ENCODE measurements around the gene BTBD10.
A peak's percentile ranks its signal among the peaks of the same experiment; 100 is the strongest.

The BTBD10 gene

GRCh38 chr11:13462901-13463778, at the start of gene BTBD10:
Gene BTBD10, minus strand, starts transcription at chr11:13463222. Its CDS starts 18,098 bp downstream, at chr11:13445124.
- Histone ChIP-seq H3K9me3 (ENCODE audit: control insufficient read depth, low read depth, low read length) (no peaks in the 10 kb centered on the region), H3K27ac (ENCODE audit: low read length) (peak within 1 kb of the TSS; percentile 49), H3K4me1 (ENCODE audit: control insufficient read depth, low read depth, low read length) (peaks cover 6% of the 10 kb centered on the region), H3K4me3 (ENCODE audit: low read length) (peak within 1 kb of the TSS; percentile 93), H3K27me3 (ENCODE audit: control insufficient read depth, insufficient read depth, low read length) (no peaks in the 10 kb centered on the region), H3K9ac (ENCODE audit: low read length) (peak within 1 kb of the TSS; percentile 79), H3K36me3 (ENCODE audit: control insufficient read depth, low read depth, low read length) (no peaks in the 10 kb centered on the region)

GRCh38 chr11:13503393-13503792, 40.4 kb upstream of the BTBD10 start:
- no peaks in the 10 kb centered on the region for H3K36me3 ChIP-seq (ENCODE audit: control insufficient read depth, low read depth, low read length)

GRCh38 chr11:13502492-13502891, 39.5 kb upstream of the BTBD10 start:
- no peak overlapping the region for H3K4me3 ChIP-seq (ENCODE audit: low read length)

More at GRCh38 chr11:13503393-13503792, 40.4 kb upstream of the BTBD10 start:
- Histone ChIP-seq H3K4me1 (ENCODE audit: control insufficient read depth, low read depth, low read length) (no peaks in the 10 kb centered on the region), H3K9me3 (ENCODE audit: control insufficient read depth, low read depth, low read length) (no peaks in the 10 kb centered on the region), H3K9ac (ENCODE audit: low read length) (no peak overlapping the region), H3K4me3 (ENCODE audit: low read length) (no peak overlapping the region), H3K27ac (ENCODE audit: low read length) (no peak overlapping the region), H3K27me3 (ENCODE audit: control insufficient read depth, insufficient read depth, low read length) (no peaks in the 10 kb centered on the region)

GRCh38 chr11:13495929-13496328, 32.9 kb upstream of the BTBD10 start, which contains the start of gene PTH:
Gene PTH, minus strand, starts transcription at chr11:13495997. Its CDS starts 3,142 bp downstream, at chr11:13492855.
- Histone ChIP-seq H3K36me3 (ENCODE audit: control insufficient read depth, low read depth, low read length) (no peaks in the 10 kb centered on the region), H3K27me3 (ENCODE audit: control insufficient read depth, insufficient read depth, low read length) (no peaks in the 10 kb centered on the region), H3K9me3 (ENCODE audit: control insufficient read depth, low read depth, low read length) (no peaks in the 10 kb centered on the region), H3K9ac (ENCODE audit: low read length) (no peak within 1 kb of the TSS), H3K4me3 (ENCODE audit: low read length) (no peak within 1 kb of the TSS), H3K27ac (ENCODE audit: low read length) (no peak within 1 kb of the TSS), H3K4me1 (ENCODE audit: control insufficient read depth, low read depth, low read length) (no peaks in the 10 kb centered on the region)

More at GRCh38 chr11:13502492-13502891, 39.5 kb upstream of the BTBD10 start:
- Histone ChIP-seq H3K4me1 (ENCODE audit: control insufficient read depth, low read depth, low read length) (no peaks in the 10 kb centered on the region), H3K36me3 (ENCODE audit: control insufficient read depth, low read depth, low read length) (no peaks in the 10 kb centered on the region), H3K9me3 (ENCODE audit: control insufficient read depth, low read depth, low read length) (no peaks in the 10 kb centered on the region), H3K27ac (ENCODE audit: low read length) (no peak overlapping the region), H3K27me3 (ENCODE audit: control insufficient read depth, insufficient read depth, low read length) (no peaks in the 10 kb centered on the region), H3K9ac (ENCODE audit: low read length) (no peak overlapping the region)

GRCh38 chr11:13494051-13494450, 31.0 kb upstream of the BTBD10 start:
- Histone ChIP-seq H3K36me3 (ENCODE audit: control insufficient read depth, low read depth, low read length) (no peaks in the 10 kb centered on the region), H3K9ac (ENCODE audit: low read length) (no peak overlapping the region), H3K4me3 (ENCODE audit: low read length) (no peak overlapping the region), H3K9me3 (ENCODE audit: control insufficient read depth, low read depth, low read length) (no peaks in the 10 kb centered on the region), H3K27ac (ENCODE audit: low read length) (no peak overlapping the region), H3K4me1 (ENCODE audit: control insufficient read depth, low read depth, low read length) (no peaks in the 10 kb centered on the region), H3K27me3 (ENCODE audit: control insufficient read depth, insufficient read depth, low read length) (no peaks in the 10 kb centered on the region)

GRCh38 chr11:13487661-13488030, 24.6 kb upstream of the BTBD10 start:
- Histone ChIP-seq H3K36me3 (ENCODE audit: control insufficient read depth, low read depth, low read length) (no peaks in the 10 kb centered on the region), H3K27me3 (ENCODE audit: control insufficient read depth, insufficient read depth, low read length) (no peaks in the 10 kb centered on the region), H3K9ac (ENCODE audit: low read length) (peak overlapping the region; percentile 17), H3K4me3 (ENCODE audit: low read length) (peak overlapping the region; percentile 39), H3K9me3 (ENCODE audit: control insufficient read depth, low read depth, low read length) (no peaks in the 10 kb centered on the region), H3K4me1 (ENCODE audit: control insufficient read depth, low read depth, low read length) (no peaks in the 10 kb centered on the region), H3K27ac (ENCODE audit: low read length) (no peak overlapping the region)

GRCh38 chr11:13486926-13487660, 24.1 kb upstream of the BTBD10 start:
- Histone ChIP-seq H3K9ac (ENCODE audit: low read length) (peak overlapping the region; percentile 17), H3K27me3 (ENCODE audit: control insufficient read depth, insufficient read depth, low read length) (no peaks in the 10 kb centered on the region), H3K36me3 (ENCODE audit: control insufficient read depth, low read depth, low read length) (no peaks in the 10 kb centered on the region), H3K4me1 (ENCODE audit: control insufficient read depth, low read depth, low read length) (no peaks in the 10 kb centered on the region), H3K4me3 (ENCODE audit: low read length) (peak overlapping the region; percentile 39), H3K27ac (ENCODE audit: low read length) (no peak overlapping the region), H3K9me3 (ENCODE audit: control insufficient read depth, low read depth, low read length) (no peaks in the 10 kb centered on the region)

GRCh38 chr11:13480198-13480597, 17.2 kb upstream of the BTBD10 start:
- no peaks in the 10 kb centered on the region for H3K36me3 ChIP-seq (ENCODE audit: control insufficient read depth, low read depth, low read length)
- no peak overlapping the region for H3K27ac ChIP-seq (ENCODE audit: low read length)
- no peaks in the 10 kb centered on the region for H3K9me3 ChIP-seq (ENCODE audit: control insufficient read depth, low read depth, low read length)
- no peak overlapping the region for H3K9ac ChIP-seq (ENCODE audit: low read length)
- H3K27me3 ChIP-seq (ENCODE audit: control insufficient read depth, insufficient read depth, low read length) = no peaks in the 10 kb centered on the region
- no peak overlapping the region for H3K4me3 ChIP-seq (ENCODE audit: low read length)
- no peaks in the 10 kb centered on the region for H3K4me1 ChIP-seq (ENCODE audit: control insufficient read depth, low read depth, low read length)

GRCh38 chr11:13479688-13480087, 16.7 kb upstream of the BTBD10 start:
- H3K36me3 ChIP-seq (ENCODE audit: control insufficient read depth, low read depth, low read length) = no peaks in the 10 kb centered on the region
- H3K4me1 ChIP-seq (ENCODE audit: control insufficient read depth, low read depth, low read length) = no peaks in the 10 kb centered on the region
- no peak overlapping the region for H3K4me3 ChIP-seq (ENCODE audit: low read length)
- H3K9ac ChIP-seq (ENCODE audit: low read length) = no peak overlapping the region
- H3K27me3 ChIP-seq (ENCODE audit: control insufficient read depth, insufficient read depth, low read length) = no peaks in the 10 kb centered on the region
- H3K9me3 ChIP-seq (ENCODE audit: control insufficient read depth, low read depth, low read length) = no peaks in the 10 kb centered on the region
- H3K27ac ChIP-seq (ENCODE audit: low read length) = no peak overlapping the region

- Histone ChIP-seq H3K4me1 (ENCODE audit: control insufficient read depth, low read depth, low read length) (peaks cover 8% of the 10 kb centered on the region), H3K27me3 (ENCODE audit: control insufficient read depth, insufficient read depth, low read length) (no peaks in the 10 kb centered on the region), H3K27ac (ENCODE audit: low read length) (no peak overlapping the region), H3K4me3 (ENCODE audit: low read length) (no peak overlapping the region), H3K36me3 (ENCODE audit: control insufficient read depth, low read depth, low read length) (no peaks in the 10 kb centered on the region), H3K9me3 (ENCODE audit: control insufficient read depth, low read depth, low read length) (no peaks in the 10 kb centered on the region), H3K9ac (ENCODE audit: low read length) (no peak overlapping the region)
Observed at GRCh38 chr11:13475091-13475490, 12.1 kb upstream of the BTBD10 start.

- Histone ChIP-seq H3K27ac (ENCODE audit: low read length) (no peak overlapping the region), H3K4me3 (ENCODE audit: low read length) (no peak overlapping the region), H3K9ac (ENCODE audit: low read length) (no peak overlapping the region), H3K27me3 (ENCODE audit: control insufficient read depth, insufficient read depth, low read length) (no peaks in the 10 kb centered on the region), H3K9me3 (ENCODE audit: control insufficient read depth, low read depth, low read length) (no peaks in the 10 kb centered on the region), H3K4me1 (ENCODE audit: control insufficient read depth, low read depth, low read length) (peaks cover 8% of the 10 kb centered on the region), H3K36me3 (ENCODE audit: control insufficient read depth, low read depth, low read length) (no peaks in the 10 kb centered on the region)
Observed at GRCh38 chr11:13473013-13473722, 10.1 kb upstream of the BTBD10 start.

Data from iPS-18a (cell line).